Natural killer cell (primary cell): ENCODE measurements around the gene AGO3. TPM values are rescaled to one million over a fixed set of nuclear protein-coding genes. Genes with fewer than 3 reads are reported as not detected.

ENCODE experiments used
- ATAC-seq, 3 donors: fragments of 150-1000 bp in 2 of 3; fragments of 200-7000 bp in 1 of 3; cut with Tn5 transposase; 1 replicate in 1 of 3; 2 replicates in 2 of 3; pipeline ENCODE4 v1.10.0; 2021; ENCODE audit warnings: mild to moderate bottlenecking in 2 of 3, moderate library complexity in 2 of 3
- DNase-seq, 2 donors: peaks; one replicate each; pipeline versions ENCODE4 v3.0.0 to v3.0.0-alpha.2; 2013 to 2021; ENCODE audit warnings: mixed read lengths in 1 of 2
- H3K27ac ChIP-seq: one replicate; pipeline ENCODE4 v1.5.1; 2013; ENCODE audit warnings: mild to moderate bottlenecking, low read length
- H3K27me3 ChIP-seq: one replicate; pipeline ENCODE4 v1.6.1; 2013; ENCODE audit warnings: low read length; ENCODE audit not compliant: control insufficient read depth, insufficient read depth
- H3K36me3 ChIP-seq: one replicate; pipeline ENCODE4 v1.6.1; 2013; ENCODE audit warnings: low read length; ENCODE audit not compliant: control insufficient read depth, insufficient read depth
- H3K4me1 ChIP-seq: one replicate; pipeline ENCODE4 v1.6.1; 2013; ENCODE audit warnings: low read length; ENCODE audit not compliant: control insufficient read depth, insufficient read depth
- H3K4me3 ChIP-seq: one replicate; pipeline ENCODE4 v1.5.1; 2013; ENCODE audit warnings: low read length
- H3K9me3 ChIP-seq: one replicate; pipeline ENCODE4 v1.6.1; 2013; ENCODE audit warnings: low read length; ENCODE audit not compliant: control insufficient read depth, insufficient read depth
- H3K27ac Mint-ChIP-seq, 2 donors: one replicate each; pipeline ENCODE4 v1.8.0; 2022; ENCODE audit warnings: mild to moderate bottlenecking in 2 of 2, mixed read lengths in 2 of 2, moderate library complexity in 1 of 2
- H3K27me3 Mint-ChIP-seq, 2 donors: one replicate each; pipeline ENCODE4 v1.8.0; 2022; ENCODE audit warnings: low read depth in 2 of 2, mixed read lengths in 2 of 2
- H3K36me3 Mint-ChIP-seq: one replicate; pipeline ENCODE4 v1.8.0; 2022; ENCODE audit warnings: mixed read lengths
- H3K4me1 Mint-ChIP-seq, 2 donors: one replicate each; pipeline ENCODE4 v1.8.0; 2022; ENCODE audit warnings: mixed read lengths in 2 of 2
- H3K4me3 Mint-ChIP-seq: one replicate; pipeline ENCODE4 v1.8.0; 2022; ENCODE audit warnings: mild to moderate bottlenecking, moderate library complexity, mixed read lengths
- H3K9me3 Mint-ChIP-seq, 2 donors: one replicate each; pipeline ENCODE4 v1.8.0; 2022; ENCODE audit warnings: mixed read lengths in 2 of 2
- CTCF ChIP-seq: fragments of 200-600 bp; IDR thresholded peaks from one replicate; pipeline ENCODE4 v1.8.0; 2022; ENCODE audit warnings: antibody characterized with exemption
- WGBS: methylation state at CpG from one replicate; pipeline ENCODE4 v1.1.7; 2013; ENCODE audit warnings: missing lambda C conversion rate; ENCODE audit not compliant: insufficient coverage; 5-methylcytosine and 5-hydroxymethylcytosine counted together
- intact Hi-C: fragments of 100-400 bp; cut with micrococcal nuclease; formaldehyde crosslinking; loops from one replicate; pipeline ENCODE4 v1.14.2; 2022
- total RNA-seq, 4 donors: library from RNA; stranded (reverse); fragments of 120-200 nt in 1 of 4; gene quantifications; one replicate each; pipeline versions ENCODE4 v1.2.3 to v1.2.4, GENCODE V29; 2013 to 2022

The AGO3 gene
- total RNA-seq, 3 donors from 2014 or later (not counting 1 experiment from before 2014, with no cell fraction given): 36.5 to 49.6 (median 49.0) TPM

- H3K4me3 Mint-ChIP-seq: no peak overlapping the region
Observed at GRCh38 chr1:35914717-35915116, 16.2 kb upstream of the AGO3 start.

GRCh38 chr1:35915693-35916092 lies 15.2 kb upstream of the AGO3 start:
- ATAC-seq (no peak), DNase-seq (no peak)
- Mint-ChIP-seq H3K36me3 (peaks cover 27% of the 10 kb centered on the region), H3K9me3 (no peaks in the 10 kb centered on the region), H3K4me3 (no peak overlapping the region), H3K27me3 (no peaks in the 10 kb centered on the region), H3K27ac (no peak overlapping the region), H3K4me1 (no peaks in the 10 kb centered on the region)
- peaks cover 71% of the 10 kb centered on the region for H3K36me3 ChIP-seq
- no peak overlapping the region for H3K4me3 ChIP-seq
- no peaks in the 10 kb centered on the region for H3K4me1 ChIP-seq
- no peak overlapping the region for H3K27ac ChIP-seq
- 93% methylated on average over 2 of the region's 2 CpGs for WGBS
- intact Hi-C loops: no loop called here
- H3K27me3 ChIP-seq: no peaks in the 10 kb centered on the region
- TF ChIP-seq CTCF: no peak
- no peaks in the 10 kb centered on the region for H3K9me3 ChIP-seq

More at GRCh38 chr1:35914717-35915116, 16.2 kb upstream of the AGO3 start:
- DNase-seq (no peak), ATAC-seq (no peak)
- TF ChIP-seq CTCF: no peak
- Histone ChIP-seq H3K36me3 (peaks cover 74% of the 10 kb centered on the region), H3K4me3 (no peak overlapping the region), H3K4me1 (no peaks in the 10 kb centered on the region), H3K27ac (no peak overlapping the region), H3K9me3 (no peaks in the 10 kb centered on the region), H3K27me3 (no peaks in the 10 kb centered on the region)
- Mint-ChIP-seq H3K27ac (no peak overlapping the region), H3K36me3 (peaks cover 28% of the 10 kb centered on the region), H3K9me3 (no peaks in the 10 kb centered on the region), H3K27me3 (no peaks in the 10 kb centered on the region), H3K4me1 (no peaks in the 10 kb centered on the region)
- 100% methylated on average over 1 of the region's 1 CpG for WGBS
- intact Hi-C loops: no loop called here

- no peak overlapping the region for H3K4me3 Mint-ChIP-seq
- peaks cover 15% of the 10 kb centered on the region for H3K36me3 ChIP-seq
- no peaks in the 10 kb centered on the region for H3K4me1 Mint-ChIP-seq
- no peaks in the 10 kb centered on the region for H3K4me1 ChIP-seq
- no peak overlapping the region for H3K27ac ChIP-seq
- no peak for ATAC-seq
- DNase-seq: no peak
- no peak for TF ChIP-seq CTCF
- intact Hi-C loops: no loop called here
- no peaks in the 10 kb centered on the region for H3K27me3 ChIP-seq
- no peaks in the 10 kb centered on the region for H3K27me3 Mint-ChIP-seq
- H3K9me3 ChIP-seq: no peaks in the 10 kb centered on the region
- no peak overlapping the region for H3K4me3 ChIP-seq
- no peak overlapping the region for H3K27ac Mint-ChIP-seq
- no peaks in the 10 kb centered on the region for H3K36me3 Mint-ChIP-seq
- H3K9me3 Mint-ChIP-seq: no peaks in the 10 kb centered on the region
Observed at GRCh38 chr1:35923791-35924221, 7.1 kb upstream of the AGO3 start.

GRCh38 chr1:35924838-35925237 lies 6.1 kb upstream of the AGO3 start:
- no peaks in the 10 kb centered on the region for H3K9me3 Mint-ChIP-seq
- H3K27ac Mint-ChIP-seq: peak overlapping the region in 1 of 2 donors; percentile 2
- Histone ChIP-seq H3K27me3 (no peaks in the 10 kb centered on the region), H3K36me3 (peaks cover 5% of the 10 kb centered on the region), H3K4me1 (no peaks in the 10 kb centered on the region), H3K27ac (no peak overlapping the region), H3K9me3 (no peaks in the 10 kb centered on the region), H3K4me3 (no peak overlapping the region)
- no peaks in the 10 kb centered on the region for H3K36me3 Mint-ChIP-seq
- TF ChIP-seq CTCF: no peak
- intact Hi-C loops: no loop called here
- H3K4me3 Mint-ChIP-seq: no peak overlapping the region
- no peak for ATAC-seq
- no peaks in the 10 kb centered on the region for H3K27me3 Mint-ChIP-seq
- 14% methylated on average over 1 of the region's 1 CpG for WGBS
- peaks cover 5 to 6% of the 10 kb centered on the region in 2 donors for H3K4me1 Mint-ChIP-seq
- DNase-seq: no peak
